Endothelial cell (in vitro differentiated cells): Measurements from ENCODE around the gene SOCS3. TPM values are rescaled to one million over a fixed set of nuclear protein-coding genes. Genes with fewer than 3 reads are reported as not detected.

Experiments
- DNase-seq: peaks from one replicate; pipeline ENCODE4 v3.0.0; 2021; ENCODE audit warnings: low spot score
- H3K27ac Mint-ChIP-seq: one replicate; pipeline ENCODE4 v1.8.0; 2021; ENCODE audit warnings: mixed read lengths, inconsistent platforms; ENCODE audit not compliant: unreplicated experiment
- H3K27me3 Mint-ChIP-seq: one replicate; pipeline ENCODE4 v1.8.0; 2021; ENCODE audit warnings: mild to moderate bottlenecking, moderate library complexity, mixed read lengths, inconsistent platforms; ENCODE audit not compliant: unreplicated experiment
- H3K36me3 Mint-ChIP-seq: one replicate; pipeline ENCODE4 v1.8.0; 2021; ENCODE audit warnings: mild to moderate bottlenecking, low read depth, mixed read lengths, inconsistent platforms; ENCODE audit not compliant: unreplicated experiment
- H3K4me1 Mint-ChIP-seq: one replicate; pipeline ENCODE4 v1.8.0; 2021; ENCODE audit warnings: mild to moderate bottlenecking, mixed read lengths, inconsistent platforms; ENCODE audit not compliant: unreplicated experiment
- H3K4me3 Mint-ChIP-seq: one replicate; pipeline ENCODE4 v1.8.0; 2021; ENCODE audit warnings: mild to moderate bottlenecking, mixed read lengths, inconsistent platforms; ENCODE audit not compliant: unreplicated experiment
- H3K9me3 Mint-ChIP-seq: one replicate; pipeline ENCODE4 v1.8.0; 2021; ENCODE audit warnings: mixed read lengths, inconsistent platforms; ENCODE audit not compliant: unreplicated experiment
- total RNA-seq: library from RNA; stranded (reverse); fragmentation: NEBNext Ultra II Directional; extraction: Animal tissue kit (Norgen Biotek cat#: 25700); gene quantifications from one replicate; pipeline ENCODE4 v1.2.1, GENCODE V29; 2021; ENCODE audit not compliant: unreplicated experiment
- TF ChIP-seq, protein P1 (sequence below): fragments of 200-600 bp; sonication (generic); IDR thresholded peaks from one replicate; pipeline ENCODE4 v1.5.0; 2021; ENCODE audit warnings: antibody characterized with exemption; ENCODE audit not compliant: unreplicated experiment

Gene SOCS3
- total RNA-seq, 1 donor from 2014 or later: 30.2 TPM

DNA sequence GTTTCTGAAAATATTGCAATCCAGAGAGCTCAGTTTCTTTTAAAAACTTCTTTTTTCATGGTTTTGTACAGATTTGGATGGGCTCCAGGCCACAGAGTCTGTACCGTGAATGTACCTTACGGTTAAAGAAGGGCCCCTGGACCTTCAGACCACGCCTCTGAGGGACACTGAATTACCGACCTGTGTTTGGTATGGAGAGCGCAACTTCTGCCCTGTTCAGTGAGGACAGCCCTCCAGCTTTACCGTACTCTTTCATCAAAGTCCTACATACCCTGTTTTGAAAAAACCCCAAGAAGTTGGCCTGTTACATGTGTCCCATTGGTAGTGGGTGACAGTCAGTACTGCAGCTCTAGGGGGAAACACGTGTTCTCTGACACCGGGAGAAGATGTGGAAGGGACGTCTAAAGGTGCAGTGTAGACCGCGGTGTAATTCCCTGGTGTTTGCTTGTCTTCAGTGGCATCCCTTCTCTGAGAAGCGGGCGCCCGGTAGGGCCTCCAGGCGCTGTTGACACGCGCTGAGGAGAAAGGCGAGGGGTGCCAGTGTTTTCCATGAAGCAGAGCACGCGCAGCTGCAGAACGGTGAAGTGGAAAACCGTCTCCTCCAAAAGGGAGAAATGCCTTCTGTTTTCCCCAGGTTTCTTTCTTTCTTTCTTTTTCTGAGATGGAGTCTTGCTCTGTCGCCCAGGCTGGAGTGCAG, 24.8 kb upstream of the SOCS3 start:
- Mint-ChIP-seq H3K27ac (peak overlapping the region; percentile 93), H3K9me3 (no peaks in the 10 kb centered on the region), H3K4me3 (peak overlapping the region; percentile 80), H3K36me3 (peaks cover 27% of the 10 kb centered on the region), H3K4me1 (peaks cover 81% of the 10 kb centered on the region), H3K27me3 (peaks cover 2% of the 10 kb centered on the region)
- DNase-seq: no peak
- TF ChIP-seq, protein P1, sequence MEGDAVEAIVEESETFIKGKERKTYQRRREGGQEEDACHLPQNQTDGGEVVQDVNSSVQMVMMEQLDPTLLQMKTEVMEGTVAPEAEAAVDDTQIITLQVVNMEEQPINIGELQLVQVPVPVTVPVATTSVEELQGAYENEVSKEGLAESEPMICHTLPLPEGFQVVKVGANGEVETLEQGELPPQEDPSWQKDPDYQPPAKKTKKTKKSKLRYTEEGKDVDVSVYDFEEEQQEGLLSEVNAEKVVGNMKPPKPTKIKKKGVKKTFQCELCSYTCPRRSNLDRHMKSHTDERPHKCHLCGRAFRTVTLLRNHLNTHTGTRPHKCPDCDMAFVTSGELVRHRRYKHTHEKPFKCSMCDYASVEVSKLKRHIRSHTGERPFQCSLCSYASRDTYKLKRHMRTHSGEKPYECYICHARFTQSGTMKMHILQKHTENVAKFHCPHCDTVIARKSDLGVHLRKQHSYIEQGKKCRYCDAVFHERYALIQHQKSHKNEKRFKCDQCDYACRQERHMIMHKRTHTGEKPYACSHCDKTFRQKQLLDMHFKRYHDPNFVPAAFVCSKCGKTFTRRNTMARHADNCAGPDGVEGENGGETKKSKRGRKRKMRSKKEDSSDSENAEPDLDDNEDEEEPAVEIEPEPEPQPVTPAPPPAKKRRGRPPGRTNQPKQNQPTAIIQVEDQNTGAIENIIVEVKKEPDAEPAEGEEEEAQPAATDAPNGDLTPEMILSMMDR: no peak

DNA sequence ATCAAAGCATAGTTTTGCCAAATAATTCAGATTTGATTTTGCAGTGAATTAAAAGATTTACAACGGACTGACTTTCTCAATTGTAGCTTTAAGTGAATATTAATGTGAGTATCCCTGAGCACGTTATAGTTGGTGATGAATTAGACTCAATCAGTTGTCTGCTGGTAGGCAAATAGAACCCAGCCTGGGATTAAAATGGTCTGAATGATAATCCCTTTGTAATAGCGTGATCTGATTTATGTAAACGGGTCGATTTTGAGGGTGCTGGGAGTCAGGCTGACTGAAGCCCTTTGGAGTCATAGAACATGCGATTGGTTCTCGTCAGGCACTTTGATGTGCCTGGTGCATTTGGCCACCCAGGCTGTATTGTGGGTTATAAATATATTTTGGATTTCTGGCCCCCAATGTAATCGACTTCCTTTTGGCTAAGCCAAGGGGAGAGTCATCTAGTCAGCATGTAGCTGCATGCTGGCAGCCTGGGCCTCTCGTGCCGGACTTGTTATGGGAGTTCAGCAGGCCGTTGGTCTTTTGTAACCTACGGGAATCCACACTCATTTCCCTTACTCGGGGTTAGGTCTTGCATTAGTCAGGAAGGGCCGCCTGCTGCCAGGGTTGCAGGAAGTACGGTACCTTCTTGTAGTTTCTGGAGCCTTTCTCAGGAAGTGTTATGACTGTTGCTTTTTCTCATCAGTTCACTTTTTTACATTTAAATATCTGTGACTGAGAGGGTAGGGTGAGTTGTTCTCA, 24.0 kb upstream of the SOCS3 start:
- peak overlapping the region; percentile 87 for H3K27ac Mint-ChIP-seq
- TF ChIP-seq, protein P1: no peak
- peaks cover 82% of the 10 kb centered on the region for H3K4me1 Mint-ChIP-seq
- H3K4me3 Mint-ChIP-seq: no peak overlapping the region
- peaks cover 2% of the 10 kb centered on the region for H3K27me3 Mint-ChIP-seq
- peak; percentile 55 for DNase-seq
- peaks cover 27% of the 10 kb centered on the region for H3K36me3 Mint-ChIP-seq
- no peaks in the 10 kb centered on the region for H3K9me3 Mint-ChIP-seq

DNA sequence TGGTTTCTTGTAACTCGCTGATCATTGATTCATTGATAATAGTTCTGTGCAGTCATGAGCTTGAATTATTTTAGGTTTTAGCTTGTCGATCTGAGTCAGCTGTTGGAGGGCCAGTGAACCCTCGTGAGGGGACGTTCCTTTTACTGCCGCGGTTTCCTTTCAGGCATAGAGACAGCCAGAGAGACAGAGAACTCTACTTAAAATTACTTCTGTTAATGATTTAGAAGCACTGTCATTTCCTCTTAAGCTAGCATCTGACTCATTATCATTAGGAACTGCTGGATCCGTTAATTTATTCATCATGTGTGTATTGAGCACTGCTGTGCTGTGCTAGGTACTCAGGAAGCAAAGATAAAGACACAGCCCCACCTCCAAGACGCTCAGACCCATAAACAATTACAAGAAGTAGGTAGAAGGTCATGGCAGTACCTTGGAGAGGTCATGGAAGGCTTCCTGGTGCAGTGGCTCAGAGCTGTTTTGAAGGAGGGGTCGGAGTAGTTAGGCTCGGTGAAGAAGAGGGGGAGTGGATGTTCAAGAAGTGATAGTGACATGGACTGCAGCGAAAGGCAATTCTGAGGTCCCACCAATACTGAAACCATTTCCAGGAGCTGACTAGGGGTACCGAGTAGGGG, 21.8 kb upstream of the SOCS3 start:
- TF ChIP-seq, protein P1: no peak
- peaks cover 73% of the 10 kb centered on the region for H3K4me1 Mint-ChIP-seq
- H3K27ac Mint-ChIP-seq: peak overlapping the region; percentile 58
- DNase-seq: no peak
- H3K4me3 Mint-ChIP-seq: peak overlapping the region; percentile 78
- H3K9me3 Mint-ChIP-seq: no peaks in the 10 kb centered on the region
- no peaks in the 10 kb centered on the region for H3K27me3 Mint-ChIP-seq
- peaks cover 27% of the 10 kb centered on the region for H3K36me3 Mint-ChIP-seq

DNA sequence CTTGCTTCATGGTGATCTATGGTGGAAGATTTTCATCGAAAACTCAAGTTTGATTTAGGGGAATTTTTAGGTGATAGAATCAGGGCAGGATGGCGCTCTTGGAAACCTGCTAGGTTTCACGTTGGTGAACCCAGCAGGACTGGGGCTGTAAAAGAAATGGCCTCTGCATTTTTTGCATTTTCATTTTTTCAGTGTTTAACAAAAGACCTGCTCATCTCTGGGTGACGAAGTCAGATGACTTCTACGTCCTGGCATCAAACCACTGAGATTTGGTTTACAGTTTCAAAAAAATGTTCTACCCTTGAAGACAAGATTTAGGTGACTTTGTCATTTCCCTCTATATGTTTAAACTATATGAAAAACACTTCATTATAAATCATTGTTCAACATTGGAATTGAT, 20.5 kb upstream of the SOCS3 start:
- DNase-seq: no peak
- peaks cover 27% of the 10 kb centered on the region for H3K36me3 Mint-ChIP-seq
- peaks cover 68% of the 10 kb centered on the region for H3K4me1 Mint-ChIP-seq
- TF ChIP-seq, protein P1: no peak
- no peaks in the 10 kb centered on the region for H3K9me3 Mint-ChIP-seq
- no peaks in the 10 kb centered on the region for H3K27me3 Mint-ChIP-seq
- H3K4me3 Mint-ChIP-seq: peak overlapping the region; percentile 99
- H3K27ac Mint-ChIP-seq: peak overlapping the region; percentile 78

DNA sequence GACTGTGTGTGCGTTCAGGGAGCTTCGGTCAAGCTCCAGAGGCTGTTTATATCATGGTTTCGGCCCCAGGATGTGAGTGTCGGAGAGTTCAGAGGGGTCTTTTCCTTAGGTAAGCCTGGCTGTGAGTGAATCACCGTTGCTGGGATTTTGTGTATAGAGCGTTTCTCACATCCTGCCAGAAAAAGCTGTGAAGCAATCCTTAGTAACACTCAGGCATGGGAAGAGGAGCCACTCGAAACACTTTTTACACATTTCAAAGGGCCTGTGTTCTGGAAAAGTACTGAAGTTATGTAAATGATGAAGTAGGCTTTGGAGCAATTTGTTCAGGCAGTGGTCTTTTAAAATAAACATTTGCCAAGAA, 19.2 kb upstream of the SOCS3 start:
- H3K4me3 Mint-ChIP-seq: peak overlapping the region; percentile 99
- peak overlapping the region; percentile 100 for H3K27ac Mint-ChIP-seq
- TF ChIP-seq, protein P1: no peak
- H3K27me3 Mint-ChIP-seq: peaks cover 3% of the 10 kb centered on the region
- no peaks in the 10 kb centered on the region for H3K9me3 Mint-ChIP-seq
- DNase-seq: no peak
- peaks cover 20% of the 10 kb centered on the region for H3K36me3 Mint-ChIP-seq
- H3K4me1 Mint-ChIP-seq: peaks cover 71% of the 10 kb centered on the region
